ENCODE data around the gene SERF2. TPM values are rescaled to one million over a fixed set of nuclear protein-coding genes. Genes with fewer than 3 reads are reported as not detected.

Gene SERF2
- total RNA-seq, 1 experiment from 2014 or later = 1,303 TPM

DNA sequence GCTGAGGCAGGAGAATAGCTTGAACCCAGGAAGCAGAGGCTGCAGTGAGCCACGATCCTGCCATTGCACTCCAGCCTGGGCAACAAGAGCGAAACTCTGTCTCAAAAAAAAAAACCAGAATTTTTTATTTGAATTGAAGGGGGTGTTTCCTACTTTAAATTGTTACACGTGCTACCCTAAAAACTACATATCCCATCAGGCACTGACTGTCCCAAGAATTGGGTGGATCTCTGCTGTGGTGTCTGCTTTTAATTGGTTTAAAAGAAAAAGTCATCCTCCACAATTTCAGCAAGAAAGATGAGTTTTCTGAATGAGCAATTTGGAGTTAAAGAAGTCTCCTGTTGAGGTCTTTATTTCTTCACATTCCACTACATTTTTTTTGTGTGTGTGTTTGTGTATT is 43.7 kb upstream of the SERF2 start:
- no peak overlapping the region for H3K27ac ChIP-seq (ENCODE audit: low read length)
- in situ Hi-C loops (cut with HindIII; ENCODE audit: low pct_unique_long_range_greater_than_20kb, low sequenced_read_pairs) (no loop called here), intact Hi-C loops (cut with micrococcal nuclease; ENCODE audit: unreplicated experiment) (no loop called here)
- no peak for TF ChIP-seq TCF7L2 (IDR thresholded peaks at IDR 0.05; ENCODE audit: low read depth, low read length)
- TF ChIP-seq, protein P1, sequence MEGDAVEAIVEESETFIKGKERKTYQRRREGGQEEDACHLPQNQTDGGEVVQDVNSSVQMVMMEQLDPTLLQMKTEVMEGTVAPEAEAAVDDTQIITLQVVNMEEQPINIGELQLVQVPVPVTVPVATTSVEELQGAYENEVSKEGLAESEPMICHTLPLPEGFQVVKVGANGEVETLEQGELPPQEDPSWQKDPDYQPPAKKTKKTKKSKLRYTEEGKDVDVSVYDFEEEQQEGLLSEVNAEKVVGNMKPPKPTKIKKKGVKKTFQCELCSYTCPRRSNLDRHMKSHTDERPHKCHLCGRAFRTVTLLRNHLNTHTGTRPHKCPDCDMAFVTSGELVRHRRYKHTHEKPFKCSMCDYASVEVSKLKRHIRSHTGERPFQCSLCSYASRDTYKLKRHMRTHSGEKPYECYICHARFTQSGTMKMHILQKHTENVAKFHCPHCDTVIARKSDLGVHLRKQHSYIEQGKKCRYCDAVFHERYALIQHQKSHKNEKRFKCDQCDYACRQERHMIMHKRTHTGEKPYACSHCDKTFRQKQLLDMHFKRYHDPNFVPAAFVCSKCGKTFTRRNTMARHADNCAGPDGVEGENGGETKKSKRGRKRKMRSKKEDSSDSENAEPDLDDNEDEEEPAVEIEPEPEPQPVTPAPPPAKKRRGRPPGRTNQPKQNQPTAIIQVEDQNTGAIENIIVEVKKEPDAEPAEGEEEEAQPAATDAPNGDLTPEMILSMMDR (IDR thresholded peaks at IDR 0.05) = no peak
- TF ChIP-seq POLR2AphosphoS5 (IDR thresholded peaks at IDR 0.05; ENCODE audit: low read depth, low read length) = no peak
- no peak for TF ChIP-seq SIN3A (IDR thresholded peaks at IDR 0.05; ENCODE audit: borderline replicate concordance, insufficient read depth, low read depth, low read length)
- TF ChIP-seq, protein P2, sequence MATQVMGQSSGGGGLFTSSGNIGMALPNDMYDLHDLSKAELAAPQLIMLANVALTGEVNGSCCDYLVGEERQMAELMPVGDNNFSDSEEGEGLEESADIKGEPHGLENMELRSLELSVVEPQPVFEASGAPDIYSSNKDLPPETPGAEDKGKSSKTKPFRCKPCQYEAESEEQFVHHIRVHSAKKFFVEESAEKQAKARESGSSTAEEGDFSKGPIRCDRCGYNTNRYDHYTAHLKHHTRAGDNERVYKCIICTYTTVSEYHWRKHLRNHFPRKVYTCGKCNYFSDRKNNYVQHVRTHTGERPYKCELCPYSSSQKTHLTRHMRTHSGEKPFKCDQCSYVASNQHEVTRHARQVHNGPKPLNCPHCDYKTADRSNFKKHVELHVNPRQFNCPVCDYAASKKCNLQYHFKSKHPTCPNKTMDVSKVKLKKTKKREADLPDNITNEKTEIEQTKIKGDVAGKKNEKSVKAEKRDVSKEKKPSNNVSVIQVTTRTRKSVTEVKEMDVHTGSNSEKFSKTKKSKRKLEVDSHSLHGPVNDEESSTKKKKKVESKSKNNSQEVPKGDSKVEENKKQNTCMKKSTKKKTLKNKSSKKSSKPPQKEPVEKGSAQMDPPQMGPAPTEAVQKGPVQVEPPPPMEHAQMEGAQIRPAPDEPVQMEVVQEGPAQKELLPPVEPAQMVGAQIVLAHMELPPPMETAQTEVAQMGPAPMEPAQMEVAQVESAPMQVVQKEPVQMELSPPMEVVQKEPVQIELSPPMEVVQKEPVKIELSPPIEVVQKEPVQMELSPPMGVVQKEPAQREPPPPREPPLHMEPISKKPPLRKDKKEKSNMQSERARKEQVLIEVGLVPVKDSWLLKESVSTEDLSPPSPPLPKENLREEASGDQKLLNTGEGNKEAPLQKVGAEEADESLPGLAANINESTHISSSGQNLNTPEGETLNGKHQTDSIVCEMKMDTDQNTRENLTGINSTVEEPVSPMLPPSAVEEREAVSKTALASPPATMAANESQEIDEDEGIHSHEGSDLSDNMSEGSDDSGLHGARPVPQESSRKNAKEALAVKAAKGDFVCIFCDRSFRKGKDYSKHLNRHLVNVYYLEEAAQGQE (IDR thresholded peaks at IDR 0.05; ENCODE audit: insufficient read depth in 1 of 2, low read depth in 2 of 2, low read length in 1 of 2) = no peak
- peaks cover 8% of the 10 kb centered on the region; the same call in 1 of the 2 replicates for H3K36me3 ChIP-seq (ENCODE audit: control insufficient read depth, insufficient read depth, low read length)
- no peaks in the 10 kb centered on the region for H3K9me3 ChIP-seq (ENCODE audit: control insufficient read depth, insufficient read depth, low read depth, low read length)
- no TSS peak for BruUV-seq (replicated peaks)
- peaks cover 6% of the 10 kb centered on the region; the same call in 1 of the 2 replicates for H3K4me1 ChIP-seq (ENCODE audit: control insufficient read depth, insufficient read depth, low read length)
- no peaks in the 10 kb centered on the region for H3K27me3 ChIP-seq (ENCODE audit: control insufficient read depth, insufficient read depth, low read length)
- DNase-seq (ENCODE audit: low read depth, low spot score) (no peak), ATAC-seq (no peak)
- ChIA-PET CTCF (no interaction called here), POLR2A (no interaction called here)
- peak overlapping the region; percentile 68 to 83; a peak in 2 of 4 replicates for H3K4me3 ChIP-seq (ENCODE audit: low read depth in 2 of 2, low read length in 2 of 2)

DNA sequence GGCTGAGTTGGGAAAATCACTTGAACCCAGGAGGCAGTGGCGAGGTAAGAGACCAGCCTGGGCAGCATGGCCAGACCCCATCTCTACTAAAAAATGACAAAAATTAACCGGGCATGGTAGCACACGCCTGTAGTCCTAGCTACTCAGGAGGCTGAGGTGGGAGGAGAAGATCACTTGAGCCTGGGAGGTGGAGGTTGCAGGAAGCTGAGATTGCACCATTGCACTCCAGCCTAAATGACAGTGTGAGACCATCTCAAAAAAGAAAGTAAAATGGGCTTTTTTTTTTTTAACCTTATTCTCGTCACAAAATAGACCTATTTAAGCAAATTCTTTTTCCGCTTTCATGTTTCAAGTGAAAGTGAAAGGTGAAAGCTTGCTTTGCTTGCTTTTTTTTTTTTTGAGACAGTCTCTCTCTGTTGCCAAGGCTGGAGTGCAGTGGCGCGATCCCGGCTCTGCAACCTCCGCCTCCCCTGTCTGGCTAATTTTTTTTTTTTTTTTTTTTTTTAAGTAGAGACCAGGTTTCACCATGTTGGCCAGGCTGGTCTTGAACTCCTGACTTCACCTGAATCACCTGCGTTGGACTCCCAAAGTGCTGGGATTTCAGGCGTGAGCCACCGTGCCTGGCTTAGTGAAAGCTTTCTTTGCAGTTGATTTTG is 42.3 kb upstream of the SERF2 start:
- TF ChIP-seq, protein P1 (IDR thresholded peaks at IDR 0.05) = no peak
- no peak for TF ChIP-seq TCF7L2 (IDR thresholded peaks at IDR 0.05; ENCODE audit: low read depth, low read length)
- TF ChIP-seq, protein P2 (IDR thresholded peaks at IDR 0.05; ENCODE audit: insufficient read depth in 1 of 2, low read depth in 2 of 2, low read length in 1 of 2) = no peak
- no peak for TF ChIP-seq POLR2AphosphoS5 (IDR thresholded peaks at IDR 0.05; ENCODE audit: low read depth, low read length)
- no peak for TF ChIP-seq SIN3A (IDR thresholded peaks at IDR 0.05; ENCODE audit: borderline replicate concordance, insufficient read depth, low read depth, low read length)
- H3K4me1 ChIP-seq (ENCODE audit: control insufficient read depth, insufficient read depth, low read length) = peaks cover 6% of the 10 kb centered on the region; the same call in 1 of the 2 replicates
- intact Hi-C loops (cut with micrococcal nuclease; ENCODE audit: unreplicated experiment) = no loop called here
- CTCF ChIA-PET = no interaction called here
- DNase-seq (ENCODE audit: low read depth, low spot score) (no peak), ATAC-seq (no peak)
- no peak overlapping the region for H3K27ac ChIP-seq (ENCODE audit: low read length)
- POLR2A ChIA-PET = interaction anchor here (0.6 kb wide), 1 partner anchor 71 kb away, joined by 3 read pairs; no protein-coding TSS in a partner anchor
- in situ Hi-C loops (cut with HindIII; ENCODE audit: low pct_unique_long_range_greater_than_20kb, low sequenced_read_pairs) = no loop called here
- no peaks in the 10 kb centered on the region for H3K27me3 ChIP-seq (ENCODE audit: control insufficient read depth, insufficient read depth, low read length)
- H3K4me3 ChIP-seq (ENCODE audit: low read depth in 2 of 2, low read length in 2 of 2) = no peak overlapping the region
- no peaks in the 10 kb centered on the region for H3K9me3 ChIP-seq (ENCODE audit: control insufficient read depth, insufficient read depth, low read depth, low read length)
- peaks cover 11% of the 10 kb centered on the region; the same call in 1 of the 2 replicates for H3K36me3 ChIP-seq (ENCODE audit: control insufficient read depth, insufficient read depth, low read length)
- no TSS peak for BruUV-seq (replicated peaks)
